GM12878 (cell line): ENCODE data around the gene STARD3. TPM values are rescaled to one million over a fixed set of nuclear protein-coding genes. Genes with fewer than 3 reads are reported as not detected.

Experiments
- ESRRA ChIP-seq: IDR thresholded peaks from 2 replicates; pipeline ENCODE4 v1.6.1; 2012; ENCODE audit warnings: mild to moderate bottlenecking, low read length, improper control_type of control experiment
- NFYA ChIP-seq: IDR thresholded peaks from 2 replicates; pipeline ENCODE4 v1.6.1; 2011; ENCODE audit warnings: low read depth, mild to moderate bottlenecking, low read length, improper control_type of control experiment, borderline replicate concordance
- POU2F2 ChIP-seq: IDR thresholded peaks from 3 replicates; pipeline ENCODE4 v1.6.1; 2011; ENCODE audit warnings: low read depth, mild to moderate bottlenecking, low read length, borderline replicate concordance
- STAT1 ChIP-seq: fragments of 450-650 bp; conservative IDR thresholded peaks from 2 replicates; pipeline ENCODE4 v1.6.1; 2014; ENCODE audit warnings: antibody characterized with exemption, mild to moderate bottlenecking
- SUZ12 ChIP-seq: fragments of 200-600 bp; sonication (generic); IDR thresholded peaks from one replicate; pipeline ENCODE4 v1.6.1; 2018; ENCODE audit warnings: antibody characterized with exemption, mild to moderate bottlenecking; ENCODE audit not compliant: unreplicated experiment
- polyA plus RNA-seq, 11 experiments: library from polyadenylated mRNA; depleted of rRNA in 4 of 11; unstranded in 6 of 11; stranded (reverse) in 5 of 11; fragments of >200 nt; fragmentation: Nextera tagmentation in 4 of 11; fragmentation: Illumina TruSeq in 1 of 11; extraction: Ambion mirVana in 4 of 11; extraction: Trizol in 1 of 11; gene quantifications; 1 replicate in 1 of 11; 2 replicates in 10 of 11; pipeline versions ENCODE4 v1.2.1 to v1.2.3, GENCODE V29; 2011 to 2016; ENCODE audit warnings: inconsistent platforms in 2 of 11, missing spikeins in 2 of 11, low read depth in 1 of 11
- total RNA-seq, 4 experiments: library from RNA; depleted of rRNA in 3 of 4; stranded (reverse); fragments of >200 nt in 3 of 4; fragmentation: Illumina TruSeq in 1 of 4; extraction: Trizol in 1 of 4; gene quantifications; 2 replicates each; pipeline versions ENCODE4 v1.2.1 to v1.2.3, GENCODE V29; 2013 to 2021
- TF ChIP-seq, protein P1 (sequence below): fragments of 150-350 bp; IDR thresholded peaks from 2 replicates; pipeline ENCODE4 v1.6.1; 2016; ENCODE audit warnings: low read depth, low read length
- TF ChIP-seq, protein P2 (sequence below): IDR thresholded peaks from 2 replicates; pipeline ENCODE4 v1.6.1; 2012; ENCODE audit warnings: mild to moderate bottlenecking, low read depth, low read length
- TF ChIP-seq, protein P3 (sequence below): fragments of 450-650 bp; IDR thresholded peaks from 2 replicates; pipeline ENCODE4 v1.6.1; 2014; ENCODE audit warnings: mild to moderate bottlenecking
- TF ChIP-seq, protein P4 (sequence below): IDR thresholded peaks from 2 replicates; pipeline ENCODE4 v1.6.1; 2011; ENCODE audit warnings: borderline replicate concordance, low read depth, mild to moderate bottlenecking, moderate library complexity, low read length; ENCODE audit not compliant: insufficient read depth, poor library complexity, severe bottlenecking
- TF ChIP-seq, protein P5 (sequence below): fragments of 450-650 bp; IDR thresholded peaks from 2 replicates; pipeline ENCODE4 v1.6.1; 2017; ENCODE audit warnings: borderline replicate concordance

The STARD3 gene
- total and polyA plus RNA-seq, 10 of the 15 experiments (the other 5 are each of a cell fraction or from before 2014, with no cell fraction given), result 0.08 to 62.7 (median 27.5) TPM

DNA sequence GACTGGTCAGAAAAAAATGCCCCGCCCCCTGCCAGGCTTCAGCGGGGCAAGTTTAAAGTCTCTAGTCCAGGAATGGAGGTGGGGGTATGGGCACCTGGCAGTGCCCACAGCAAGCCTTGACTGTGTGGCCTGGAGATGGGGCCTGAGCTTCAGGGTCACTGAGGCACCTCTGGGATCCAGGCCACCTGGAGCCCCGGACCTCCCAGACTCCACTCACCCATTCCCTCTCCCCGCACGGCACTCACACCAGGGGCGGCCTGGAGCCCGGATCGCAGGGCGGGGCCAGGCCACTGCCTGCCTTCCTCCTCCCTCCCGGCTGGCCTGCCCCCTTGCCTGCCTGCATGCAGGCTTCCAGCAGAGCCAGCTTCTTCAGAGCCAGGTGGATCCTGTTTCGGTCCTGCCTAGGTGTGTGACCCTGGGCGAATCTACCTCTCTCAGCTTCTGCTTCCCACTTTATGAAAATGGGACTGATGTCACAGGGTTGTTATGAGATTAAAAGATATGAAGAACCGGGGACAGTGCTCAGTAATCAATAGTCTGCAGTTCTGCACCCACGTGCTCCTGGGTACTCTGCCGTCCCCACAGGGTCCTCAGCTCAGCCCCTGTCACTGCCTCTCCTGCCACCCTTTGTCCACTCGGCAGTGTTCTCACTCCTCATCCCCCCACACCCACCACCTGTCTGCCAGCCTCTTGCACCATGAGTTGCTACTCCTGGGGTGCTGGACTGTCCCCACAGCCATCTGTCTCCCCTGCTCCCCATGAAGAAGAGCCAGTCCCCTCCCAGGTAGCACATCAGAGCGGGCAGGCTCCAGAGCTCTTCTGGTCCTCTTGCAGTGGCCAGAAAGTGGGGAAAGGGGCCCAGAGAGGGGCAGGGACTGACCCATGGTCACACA, 27.0 kb downstream of the STARD3 start (continued):
- TF ChIP-seq, protein P1, sequence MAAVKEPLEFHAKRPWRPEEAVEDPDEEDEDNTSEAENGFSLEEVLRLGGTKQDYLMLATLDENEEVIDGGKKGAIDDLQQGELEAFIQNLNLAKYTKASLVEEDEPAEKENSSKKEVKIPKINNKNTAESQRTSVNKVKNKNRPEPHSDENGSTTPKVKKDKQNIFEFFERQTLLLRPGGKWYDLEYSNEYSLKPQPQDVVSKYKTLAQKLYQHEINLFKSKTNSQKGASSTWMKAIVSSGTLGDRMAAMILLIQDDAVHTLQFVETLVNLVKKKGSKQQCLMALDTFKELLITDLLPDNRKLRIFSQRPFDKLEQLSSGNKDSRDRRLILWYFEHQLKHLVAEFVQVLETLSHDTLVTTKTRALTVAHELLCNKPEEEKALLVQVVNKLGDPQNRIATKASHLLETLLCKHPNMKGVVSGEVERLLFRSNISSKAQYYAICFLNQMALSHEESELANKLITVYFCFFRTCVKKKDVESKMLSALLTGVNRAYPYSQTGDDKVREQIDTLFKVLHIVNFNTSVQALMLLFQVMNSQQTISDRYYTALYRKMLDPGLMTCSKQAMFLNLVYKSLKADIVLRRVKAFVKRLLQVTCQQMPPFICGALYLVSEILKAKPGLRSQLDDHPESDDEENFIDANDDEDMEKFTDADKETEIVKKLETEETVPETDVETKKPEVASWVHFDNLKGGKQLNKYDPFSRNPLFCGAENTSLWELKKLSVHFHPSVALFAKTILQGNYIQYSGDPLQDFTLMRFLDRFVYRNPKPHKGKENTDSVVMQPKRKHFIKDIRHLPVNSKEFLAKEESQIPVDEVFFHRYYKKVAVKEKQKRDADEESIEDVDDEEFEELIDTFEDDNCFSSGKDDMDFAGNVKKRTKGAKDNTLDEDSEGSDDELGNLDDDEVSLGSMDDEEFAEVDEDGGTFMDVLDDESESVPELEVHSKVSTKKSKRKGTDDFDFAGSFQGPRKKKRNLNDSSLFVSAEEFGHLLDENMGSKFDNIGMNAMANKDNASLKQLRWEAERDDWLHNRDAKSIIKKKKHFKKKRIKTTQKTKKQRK, result no peak
- TF ChIP-seq NFYA, result no peak
- TF ChIP-seq, protein P2, sequence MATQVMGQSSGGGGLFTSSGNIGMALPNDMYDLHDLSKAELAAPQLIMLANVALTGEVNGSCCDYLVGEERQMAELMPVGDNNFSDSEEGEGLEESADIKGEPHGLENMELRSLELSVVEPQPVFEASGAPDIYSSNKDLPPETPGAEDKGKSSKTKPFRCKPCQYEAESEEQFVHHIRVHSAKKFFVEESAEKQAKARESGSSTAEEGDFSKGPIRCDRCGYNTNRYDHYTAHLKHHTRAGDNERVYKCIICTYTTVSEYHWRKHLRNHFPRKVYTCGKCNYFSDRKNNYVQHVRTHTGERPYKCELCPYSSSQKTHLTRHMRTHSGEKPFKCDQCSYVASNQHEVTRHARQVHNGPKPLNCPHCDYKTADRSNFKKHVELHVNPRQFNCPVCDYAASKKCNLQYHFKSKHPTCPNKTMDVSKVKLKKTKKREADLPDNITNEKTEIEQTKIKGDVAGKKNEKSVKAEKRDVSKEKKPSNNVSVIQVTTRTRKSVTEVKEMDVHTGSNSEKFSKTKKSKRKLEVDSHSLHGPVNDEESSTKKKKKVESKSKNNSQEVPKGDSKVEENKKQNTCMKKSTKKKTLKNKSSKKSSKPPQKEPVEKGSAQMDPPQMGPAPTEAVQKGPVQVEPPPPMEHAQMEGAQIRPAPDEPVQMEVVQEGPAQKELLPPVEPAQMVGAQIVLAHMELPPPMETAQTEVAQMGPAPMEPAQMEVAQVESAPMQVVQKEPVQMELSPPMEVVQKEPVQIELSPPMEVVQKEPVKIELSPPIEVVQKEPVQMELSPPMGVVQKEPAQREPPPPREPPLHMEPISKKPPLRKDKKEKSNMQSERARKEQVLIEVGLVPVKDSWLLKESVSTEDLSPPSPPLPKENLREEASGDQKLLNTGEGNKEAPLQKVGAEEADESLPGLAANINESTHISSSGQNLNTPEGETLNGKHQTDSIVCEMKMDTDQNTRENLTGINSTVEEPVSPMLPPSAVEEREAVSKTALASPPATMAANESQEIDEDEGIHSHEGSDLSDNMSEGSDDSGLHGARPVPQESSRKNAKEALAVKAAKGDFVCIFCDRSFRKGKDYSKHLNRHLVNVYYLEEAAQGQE, result no peak
- TF ChIP-seq ESRRA, result no peak
- TF ChIP-seq, protein P3, sequence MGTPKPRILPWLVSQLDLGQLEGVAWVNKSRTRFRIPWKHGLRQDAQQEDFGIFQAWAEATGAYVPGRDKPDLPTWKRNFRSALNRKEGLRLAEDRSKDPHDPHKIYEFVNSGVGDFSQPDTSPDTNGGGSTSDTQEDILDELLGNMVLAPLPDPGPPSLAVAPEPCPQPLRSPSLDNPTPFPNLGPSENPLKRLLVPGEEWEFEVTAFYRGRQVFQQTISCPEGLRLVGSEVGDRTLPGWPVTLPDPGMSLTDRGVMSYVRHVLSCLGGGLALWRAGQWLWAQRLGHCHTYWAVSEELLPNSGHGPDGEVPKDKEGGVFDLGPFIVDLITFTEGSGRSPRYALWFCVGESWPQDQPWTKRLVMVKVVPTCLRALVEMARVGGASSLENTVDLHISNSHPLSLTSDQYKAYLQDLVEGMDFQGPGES, result no peak
- TF ChIP-seq, protein P4, sequence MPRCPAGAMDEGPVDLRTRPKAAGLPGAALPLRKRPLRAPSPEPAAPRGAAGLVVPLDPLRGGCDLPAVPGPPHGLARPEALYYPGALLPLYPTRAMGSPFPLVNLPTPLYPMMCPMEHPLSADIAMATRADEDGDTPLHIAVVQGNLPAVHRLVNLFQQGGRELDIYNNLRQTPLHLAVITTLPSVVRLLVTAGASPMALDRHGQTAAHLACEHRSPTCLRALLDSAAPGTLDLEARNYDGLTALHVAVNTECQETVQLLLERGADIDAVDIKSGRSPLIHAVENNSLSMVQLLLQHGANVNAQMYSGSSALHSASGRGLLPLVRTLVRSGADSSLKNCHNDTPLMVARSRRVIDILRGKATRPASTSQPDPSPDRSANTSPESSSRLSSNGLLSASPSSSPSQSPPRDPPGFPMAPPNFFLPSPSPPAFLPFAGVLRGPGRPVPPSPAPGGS, result no peak
- TF ChIP-seq STAT1, result no peak
- TF ChIP-seq, protein P5, sequence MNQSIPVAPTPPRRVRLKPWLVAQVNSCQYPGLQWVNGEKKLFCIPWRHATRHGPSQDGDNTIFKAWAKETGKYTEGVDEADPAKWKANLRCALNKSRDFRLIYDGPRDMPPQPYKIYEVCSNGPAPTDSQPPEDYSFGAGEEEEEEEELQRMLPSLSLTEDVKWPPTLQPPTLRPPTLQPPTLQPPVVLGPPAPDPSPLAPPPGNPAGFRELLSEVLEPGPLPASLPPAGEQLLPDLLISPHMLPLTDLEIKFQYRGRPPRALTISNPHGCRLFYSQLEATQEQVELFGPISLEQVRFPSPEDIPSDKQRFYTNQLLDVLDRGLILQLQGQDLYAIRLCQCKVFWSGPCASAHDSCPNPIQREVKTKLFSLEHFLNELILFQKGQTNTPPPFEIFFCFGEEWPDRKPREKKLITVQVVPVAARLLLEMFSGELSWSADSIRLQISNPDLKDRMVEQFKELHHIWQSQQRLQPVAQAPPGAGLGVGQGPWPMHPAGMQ, result no peak
- TF ChIP-seq SUZ12, result no peak
- no peak for TF ChIP-seq POU2F2
